MM.1S (cell line): ENCODE results near the gene STK32C.

Experiments
- EZH2 ChIP-seq: fragments of 300-600 bp; sonication (generic); optimal IDR thresholded peaks from 2 replicates; pipeline ENCODE3; 2017; ENCODE audit warnings: low read depth, mild to moderate bottlenecking, antibody characterized with exemption, low read length, mixed read lengths
- EZH2phosphoT487 ChIP-seq: fragments of 300-600 bp; sonication (generic); IDR thresholded peaks from 2 replicates; pipeline ENCODE4 v1.6.1; 2018; ENCODE audit warnings: antibody characterized with exemption, low read length
- TF ChIP-seq, protein P1 (sequence below): fragments of 300-600 bp; sonication (generic); IDR thresholded peaks from 2 replicates; pipeline ENCODE4 v1.5.1; 2016; ENCODE audit warnings: antibody characterized with exemption, low read length, mixed read lengths

DNA sequence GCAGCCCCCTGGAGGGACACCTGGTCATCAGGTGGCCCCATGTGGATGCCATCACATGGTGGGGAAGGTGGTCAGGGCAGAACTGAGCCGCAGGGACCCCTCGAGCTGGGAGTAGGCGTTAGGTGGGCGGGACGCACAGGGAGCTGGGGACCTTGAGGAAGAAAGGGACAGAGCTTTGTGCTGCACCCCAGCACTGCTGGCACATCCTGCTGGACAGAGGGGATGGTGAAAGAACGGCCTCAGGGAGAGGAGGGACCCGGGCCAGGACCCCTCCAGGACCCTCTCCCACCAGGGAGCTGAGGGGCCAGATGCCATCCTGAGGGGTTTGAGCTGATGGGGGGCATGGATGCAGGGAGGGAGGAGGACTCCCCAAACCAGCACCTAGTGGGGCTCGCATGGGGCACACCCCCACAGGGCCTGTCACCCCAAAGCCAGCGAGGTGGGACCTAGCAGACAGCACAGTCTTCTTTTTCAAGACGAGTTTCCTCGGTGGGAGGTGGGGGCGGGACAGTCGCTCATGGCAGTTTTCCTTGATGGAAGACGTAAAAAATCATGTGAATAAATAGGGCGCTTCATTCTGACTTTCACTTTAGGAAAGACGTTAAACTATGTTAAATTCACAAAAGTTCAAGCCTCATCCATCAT is 43.3 kb downstream of the STK32C start:
- TF ChIP-seq, protein P1, sequence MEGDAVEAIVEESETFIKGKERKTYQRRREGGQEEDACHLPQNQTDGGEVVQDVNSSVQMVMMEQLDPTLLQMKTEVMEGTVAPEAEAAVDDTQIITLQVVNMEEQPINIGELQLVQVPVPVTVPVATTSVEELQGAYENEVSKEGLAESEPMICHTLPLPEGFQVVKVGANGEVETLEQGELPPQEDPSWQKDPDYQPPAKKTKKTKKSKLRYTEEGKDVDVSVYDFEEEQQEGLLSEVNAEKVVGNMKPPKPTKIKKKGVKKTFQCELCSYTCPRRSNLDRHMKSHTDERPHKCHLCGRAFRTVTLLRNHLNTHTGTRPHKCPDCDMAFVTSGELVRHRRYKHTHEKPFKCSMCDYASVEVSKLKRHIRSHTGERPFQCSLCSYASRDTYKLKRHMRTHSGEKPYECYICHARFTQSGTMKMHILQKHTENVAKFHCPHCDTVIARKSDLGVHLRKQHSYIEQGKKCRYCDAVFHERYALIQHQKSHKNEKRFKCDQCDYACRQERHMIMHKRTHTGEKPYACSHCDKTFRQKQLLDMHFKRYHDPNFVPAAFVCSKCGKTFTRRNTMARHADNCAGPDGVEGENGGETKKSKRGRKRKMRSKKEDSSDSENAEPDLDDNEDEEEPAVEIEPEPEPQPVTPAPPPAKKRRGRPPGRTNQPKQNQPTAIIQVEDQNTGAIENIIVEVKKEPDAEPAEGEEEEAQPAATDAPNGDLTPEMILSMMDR = no peak
- TF ChIP-seq EZH2phosphoT487 (no peak), EZH2 (no peak)
